Umbilical cord (tissue), 2 donors: Measurements from ENCODE around the gene CELF2. TPM values are rescaled to one million over a fixed set of nuclear protein-coding genes. Genes with fewer than 3 reads are reported as not detected.

Source experiments
- DNase-seq: peaks from one replicate; pipeline ENCODE4 v3.0.0-alpha.2; 2015; ENCODE audit warnings: low spot score
- total RNA-seq: library from RNA; depleted of rRNA; stranded (reverse); fragments of >200 nt; gene quantifications from one replicate; pipeline ENCODE4 v1.2.3, GENCODE V29; 2014; ENCODE audit warnings: low replicate concordance; ENCODE audit not compliant: insufficient read depth

CELF2 gene
- total RNA-seq, 1 donor from 2014 or later, result 10.1 TPM

GRCh38 chr10:11298116-11298515, 280.4 kb downstream of the CELF2 start:
- no peak for DNase-seq

- no peak for DNase-seq
Measured at GRCh38 chr10:11299125-11299524, 281.5 kb downstream of the CELF2 start.

- no peak for DNase-seq
Measured at GRCh38 chr10:11300026-11300425, 282.4 kb downstream of the CELF2 start.

- DNase-seq, result no peak
Measured at GRCh38 chr10:11300563-11300962, 282.9 kb downstream of the CELF2 start.

GRCh38 chr10:11301571-11302111, 284.0 kb downstream of the CELF2 start:
- DNase-seq, result no peak

GRCh38 chr10:11302181-11302580, 284.5 kb downstream of the CELF2 start:
- no peak for DNase-seq

GRCh38 chr10:11303361-11304170, 285.9 kb downstream of the CELF2 start:
- no peak for DNase-seq

GRCh38 chr10:11304906-11305585, 287.4 kb downstream of the CELF2 start:
- DNase-seq, result no peak

- DNase-seq, result no peak
Measured at GRCh38 chr10:11305825-11306593, 288.3 kb downstream of the CELF2 start.

- DNase-seq, result no peak
Measured at GRCh38 chr10:11307004-11307403, 289.3 kb downstream of the CELF2 start.

GRCh38 chr10:11307937-11308336, 290.3 kb downstream of the CELF2 start:
- DNase-seq, result no peak

- DNase-seq, result no peak
Measured at GRCh38 chr10:11311027-11311426, 293.4 kb downstream of the CELF2 start.

- DNase-seq, result no peak
Measured at GRCh38 chr10:11313463-11313862, 295.8 kb downstream of the CELF2 start.

- no peak for DNase-seq
Measured at GRCh38 chr10:11317936-11318670, 300.4 kb downstream of the CELF2 start.

- no peak for DNase-seq
Measured at GRCh38 chr10:11318826-11319598, 301.3 kb downstream of the CELF2 start.

GRCh38 chr10:11319990-11320602, 302.4 kb downstream of the CELF2 start:
- no peak for DNase-seq

GRCh38 chr10:11320809-11321520, 303.3 kb downstream of the CELF2 start:
- DNase-seq, result no peak

- DNase-seq, result no peak
Measured at GRCh38 chr10:11322698-11323097, 305.0 kb downstream of the CELF2 start.

- no peak for DNase-seq
Measured at GRCh38 chr10:11324761-11325321, 307.2 kb downstream of the CELF2 start.
